Transverse colon (tissue), 3 donors: Measurements from ENCODE around the gene ZNF124.

Source experiments
- CTCF ChIP-seq, 5 experiments: fragments of 200-600 bp in 3 of 5; fragments of 450-650 bp in 2 of 5; sonication (generic) in 3 of 5; IDR thresholded peaks; 1 replicate in 2 of 5; 2 replicates in 3 of 5; pipeline ENCODE4 v1.5.1; 2016 to 2017; ENCODE audit warnings: antibody characterized with exemption in 5 of 5, inconsistent platforms in 3 of 5, mild to moderate bottlenecking in 2 of 5, moderate library complexity in 1 of 5
- POLR2A ChIP-seq: fragments of 450-650 bp; IDR thresholded peaks from one replicate; pipeline ENCODE4 v1.6.1; 2016; ENCODE audit warnings: antibody characterized with exemption, mild to moderate bottlenecking, moderate library complexity

DNA sequence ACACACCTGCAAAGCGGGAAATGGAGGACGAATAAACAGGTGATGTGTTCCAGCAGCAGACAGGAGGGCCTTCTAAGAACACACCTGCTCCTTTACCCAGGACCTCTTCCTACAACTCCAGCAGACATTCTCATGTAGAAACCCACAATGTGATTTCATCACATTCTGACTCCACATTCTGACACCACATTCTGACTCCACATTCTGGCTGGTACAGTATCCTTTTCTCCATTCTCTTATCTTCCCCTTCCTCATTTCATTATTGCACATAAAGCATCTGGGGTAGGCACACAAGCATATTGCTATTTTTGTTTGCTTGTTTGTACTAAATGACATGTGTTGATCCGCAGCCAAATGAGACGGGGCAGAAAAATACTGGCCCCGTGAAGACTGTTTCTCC lies 3.6 kb upstream of the ZNF124 start:
- TF ChIP-seq POLR2A (no peak), CTCF (IDR thresholded peaks at IDR 0.05) (no peak)
